ENCODE data around the gene SFXN5.

SFXN5 gene

GRCh38 chr2:72953528-72953927, 118.0 kb downstream of the SFXN5 start:
- no peak for DNase-seq

- DNase-seq, result no peak
These were observed 118.6 kb downstream of the SFXN5 start for GRCh38 chr2:72952961-72953360.

- DNase-seq, result no peak
These were observed 119.2 kb downstream of the SFXN5 start for GRCh38 chr2:72952110-72952823.

- DNase-seq, result no peak
These were observed 120.0 kb downstream of the SFXN5 start for GRCh38 chr2:72951303-72952095.

- DNase-seq, result no peak
These were observed 120.8 kb downstream of the SFXN5 start for GRCh38 chr2:72950558-72951255.

GRCh38 chr2:72949642-72950041, 121.9 kb downstream of the SFXN5 start:
- no peak for DNase-seq

GRCh38 chr2:72949045-72949444, 122.5 kb downstream of the SFXN5 start:
- DNase-seq, result no peak

- no peak for DNase-seq
These were observed 123.3 kb downstream of the SFXN5 start for GRCh38 chr2:72947952-72948830.

GRCh38 chr2:72946466-72946865, 125.0 kb downstream of the SFXN5 start:
- DNase-seq, result no peak

GRCh38 chr2:72945450-72946019, 126.0 kb downstream of the SFXN5 start:
- no peak for DNase-seq

GRCh38 chr2:72944804-72945449, 126.6 kb downstream of the SFXN5 start:
- DNase-seq, result no peak

GRCh38 chr2:72943540-72944395, 127.7 kb downstream of the SFXN5 start:
- DNase-seq, result no peak

GRCh38 chr2:72942881-72943418, 128.6 kb downstream of the SFXN5 start:
- no peak for DNase-seq

- DNase-seq, result no peak
These were observed 129.2 kb downstream of the SFXN5 start for GRCh38 chr2:72942293-72942692.

- no peak for DNase-seq
These were observed 130.7 kb downstream of the SFXN5 start for GRCh38 chr2:72940786-72941185.

- no peak for DNase-seq
These were observed 131.2 kb downstream of the SFXN5 start for GRCh38 chr2:72940361-72940760.

- no peak for DNase-seq
These were observed 133.1 kb downstream of the SFXN5 start for GRCh38 chr2:72938455-72938854.

- no peak for DNase-seq
These were observed 134.2 kb downstream of the SFXN5 start for GRCh38 chr2:72937356-72937669.

GRCh38 chr2:72936660-72937355, 134.7 kb downstream of the SFXN5 start:
- DNase-seq, result no peak

GRCh38 chr2:72935611-72935957, 135.9 kb downstream of the SFXN5 start:
- DNase-seq, result no peak
